Measurements from ENCODE around the gene KLF15.

The KLF15 gene

GRCh38 chr3:126309861-126310655, 47.1 kb downstream of the KLF15 start:
- DNase-seq (ENCODE audit: low read depth): no peak
- no peak overlapping the region for H3K4me3 ChIP-seq (ENCODE audit: low read length)
- no peak for TF ChIP-seq CTCF (IDR thresholded peaks at IDR 0.05; ENCODE audit: insufficient read depth, low read depth, low read length, missing control alignments)

DNA sequence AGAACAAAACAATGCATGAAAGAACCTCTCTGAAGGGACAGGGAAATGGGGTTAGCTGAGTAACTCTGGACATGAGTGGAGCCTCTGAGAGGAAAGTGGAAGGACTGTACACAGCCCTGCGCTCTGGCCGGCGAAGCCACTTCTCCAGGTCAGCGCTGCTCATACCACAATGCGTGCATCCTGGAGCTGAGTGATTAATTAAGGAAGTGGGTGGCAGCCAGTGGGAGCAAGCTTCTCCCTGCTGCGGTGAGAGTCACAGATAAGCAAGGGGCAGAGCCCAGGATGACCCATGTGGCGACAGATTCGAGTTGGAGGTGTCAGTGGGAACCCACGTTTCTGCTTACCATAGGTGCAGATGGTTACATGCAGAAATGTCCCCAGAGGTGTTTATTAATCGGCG, 48.0 kb downstream of the KLF15 start:
- H3K4me3 ChIP-seq (ENCODE audit: low read length): no peak overlapping the region
- no peak for TF ChIP-seq CTCF (IDR thresholded peaks at IDR 0.05; ENCODE audit: insufficient read depth, low read depth, low read length, missing control alignments)
- DNase-seq (ENCODE audit: low read depth): no peak

GRCh38 chr3:126308394-126309125, 48.6 kb downstream of the KLF15 start:
- no peak for TF ChIP-seq CTCF (IDR thresholded peaks at IDR 0.05; ENCODE audit: insufficient read depth, low read depth, low read length, missing control alignments)
- no peak overlapping the region for H3K4me3 ChIP-seq (ENCODE audit: low read length)
- no peak for DNase-seq (ENCODE audit: low read depth)

DNA sequence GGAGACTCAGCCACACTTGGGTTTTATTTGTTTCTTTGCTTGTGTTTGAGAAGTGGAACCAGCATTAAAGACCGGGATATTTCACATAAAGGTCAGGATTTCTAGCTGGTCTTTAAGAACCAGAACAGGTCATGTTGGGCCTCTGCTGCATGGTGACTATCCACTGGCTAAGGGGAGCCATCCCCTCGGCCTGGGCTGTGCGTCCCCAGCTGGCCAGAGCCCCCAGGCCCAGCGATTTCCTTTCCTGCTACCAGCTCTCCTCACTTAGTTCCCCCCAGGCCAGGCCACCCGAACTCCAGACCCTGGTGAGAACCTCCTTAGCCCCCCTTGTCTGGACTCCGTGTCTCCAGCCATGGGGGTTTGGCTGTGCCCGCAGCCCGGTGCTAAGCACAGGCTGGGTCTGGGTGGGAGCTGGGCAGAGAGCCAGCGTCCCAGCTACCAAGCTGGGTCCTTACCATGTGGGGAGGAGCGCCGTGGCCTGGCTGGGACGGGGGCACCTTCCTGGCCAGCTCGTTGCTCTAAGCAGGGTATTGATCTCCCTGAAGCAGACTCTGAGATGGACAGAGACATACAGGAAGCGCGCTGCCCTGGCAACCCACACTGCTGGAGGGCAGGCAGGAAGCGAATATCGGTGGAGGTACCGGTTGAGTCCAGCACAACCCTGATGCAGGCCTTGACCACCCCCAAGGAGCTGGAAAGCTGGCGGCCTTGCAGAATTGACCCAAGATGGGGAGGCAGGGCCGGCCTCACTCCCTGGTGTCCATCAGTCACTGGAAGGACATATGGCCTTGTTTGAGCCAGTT, 49.4 kb downstream of the KLF15 start:
- H3K4me3 ChIP-seq (ENCODE audit: low read length): no peak overlapping the region
- TF ChIP-seq CTCF (IDR thresholded peaks at IDR 0.05; ENCODE audit: insufficient read depth, low read depth, low read length, missing control alignments): no peak
- DNase-seq (ENCODE audit: low read depth): no peak

DNA sequence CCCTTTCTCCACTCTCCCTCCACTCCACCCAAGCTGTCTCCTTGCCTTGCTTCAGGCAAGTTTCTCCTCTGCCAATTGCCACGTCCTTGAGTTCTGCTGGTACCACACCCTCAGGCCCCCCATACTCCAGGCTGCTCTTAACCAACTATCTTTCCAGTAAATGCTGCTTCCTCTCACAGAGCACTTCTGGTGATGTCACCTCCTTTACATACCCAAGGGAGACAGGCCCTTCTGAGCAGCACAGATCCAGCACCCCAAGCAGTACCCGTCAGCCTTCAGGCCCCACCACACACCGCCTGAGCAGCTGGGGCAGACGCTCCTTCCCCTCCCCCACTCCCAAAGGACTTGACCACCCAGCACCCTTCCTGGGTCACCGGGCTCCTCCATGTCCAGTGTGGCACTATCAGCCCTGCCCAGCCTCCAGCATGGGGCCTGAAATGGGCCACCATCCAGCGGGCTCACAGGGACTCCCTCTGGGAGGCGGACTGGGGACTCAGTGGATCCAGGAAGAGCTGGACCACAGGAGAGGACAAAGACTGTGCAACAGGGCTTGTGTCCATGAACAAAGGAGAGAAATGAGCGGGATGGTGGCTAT, 50.2 kb downstream of the KLF15 start:
- TF ChIP-seq CTCF (IDR thresholded peaks at IDR 0.05; ENCODE audit: insufficient read depth, low read depth, low read length, missing control alignments): no peak
- DNase-seq (ENCODE audit: low read depth): no peak
- no peak overlapping the region for H3K4me3 ChIP-seq (ENCODE audit: low read length)

GRCh38 chr3:126306397-126306796, 50.8 kb downstream of the KLF15 start:
- TF ChIP-seq CTCF (IDR thresholded peaks at IDR 0.05; ENCODE audit: insufficient read depth, low read depth, low read length, missing control alignments): no peak
- no peak overlapping the region for H3K4me3 ChIP-seq (ENCODE audit: low read length)
- no peak for DNase-seq (ENCODE audit: low read depth)

Data from epithelial cell of esophagus (primary cell).